Endodermal cell (in vitro differentiated cells): Measurements from ENCODE around the gene EED. TPM values are rescaled to one million over a fixed set of nuclear protein-coding genes. Genes with fewer than 3 reads are reported as not detected.

Source experiments
- DNase-seq: peaks from one replicate; pipeline ENCODE4 v3.0.0-alpha.2; 2017
- H3K27ac ChIP-seq: 2 replicates; pipeline ENCODE4 v1.5.1; 2013; ENCODE audit warnings: mild to moderate bottlenecking, low read depth, low read length, moderate library complexity
- H3K27me3 ChIP-seq: 2 replicates; pipeline ENCODE4 v1.6.1; 2013; ENCODE audit warnings: mild to moderate bottlenecking, low read length, moderate library complexity; ENCODE audit not compliant: insufficient read depth, control insufficient read depth, poor library complexity, severe bottlenecking
- H3K36me3 ChIP-seq: 2 replicates; pipeline ENCODE4 v1.7.0; 2013; ENCODE audit warnings: mild to moderate bottlenecking, low read length, moderate library complexity; ENCODE audit not compliant: control insufficient read depth, insufficient read depth
- H3K4me1 ChIP-seq: one replicate; pipeline ENCODE4 v1.7.0; 2013; ENCODE audit warnings: low read length; ENCODE audit not compliant: control insufficient read depth, insufficient read depth
- H3K4me3 ChIP-seq: 2 replicates; pipeline ENCODE4 v1.5.1; 2013; ENCODE audit warnings: mild to moderate bottlenecking, low read length, moderate library complexity
- H3K9ac ChIP-seq: 2 replicates; pipeline ENCODE4 v1.6.1; 2013; ENCODE audit warnings: mild to moderate bottlenecking, low read length, moderate library complexity; ENCODE audit not compliant: poor library complexity, severe bottlenecking; ENCODE audit errors: extremely low read depth
- H3K9me3 ChIP-seq: 2 replicates; pipeline ENCODE4 v1.6.1; 2013; ENCODE audit warnings: mild to moderate bottlenecking, low read length, moderate library complexity; ENCODE audit not compliant: control insufficient read depth
- H3K27ac Mint-ChIP-seq: 2 replicates; pipeline ENCODE4 v1.8.0; 2020; ENCODE audit warnings: mixed read lengths
- H3K27me3 Mint-ChIP-seq: 2 replicates; pipeline ENCODE4 v1.8.0; 2021; ENCODE audit warnings: mild to moderate bottlenecking, mixed read lengths; ENCODE audit not compliant: insufficient read depth
- H3K36me3 Mint-ChIP-seq: 2 replicates; pipeline ENCODE4 v1.8.0; 2020; ENCODE audit warnings: low read depth, mixed read lengths
- H3K4me1 Mint-ChIP-seq: 2 replicates; pipeline ENCODE4 v1.8.0; 2020; ENCODE audit warnings: mixed read lengths
- H3K4me3 Mint-ChIP-seq: 2 replicates; pipeline ENCODE4 v1.8.0; 2020; ENCODE audit warnings: mild to moderate bottlenecking, moderate library complexity, mixed read lengths
- H3K9me3 Mint-ChIP-seq: 2 replicates; pipeline ENCODE4 v1.8.0; 2020; ENCODE audit warnings: mild to moderate bottlenecking, mixed read lengths
- CTCF ChIP-seq: fragments of 200-600 bp; sonication (generic); conservative IDR thresholded peaks from 2 replicates; pipeline ENCODE4 v1.5.0; 2021; ENCODE audit warnings: antibody characterized with exemption, mild to moderate bottlenecking
- WGBS, 2 experiments: methylation state at CpG; one replicate each; pipeline versions ENCODE4 v1.1.5 to v1.1.7; 2013; ENCODE audit warnings: missing lambda C conversion rate in 2 of 2, mixed read lengths in 1 of 2; ENCODE audit not compliant: insufficient coverage in 1 of 2, insufficient read length in 1 of 2; 5-methylcytosine and 5-hydroxymethylcytosine counted together
- total RNA-seq, 2 donors: library from RNA; stranded (reverse); fragmentation: NEBNext Ultra II Directional in 1 of 2; extraction: Animal tissue kit (Norgen Biotek cat#: 25700) in 1 of 2; gene quantifications; 2 replicates in 1 of 2; 3 replicates in 1 of 2; pipeline ENCODE4 v1.2.1, GENCODE V29; 2021

Gene EED
- total RNA-seq, 2 donors from 2014 or later = 29.2 to 39.2 TPM

DNA sequence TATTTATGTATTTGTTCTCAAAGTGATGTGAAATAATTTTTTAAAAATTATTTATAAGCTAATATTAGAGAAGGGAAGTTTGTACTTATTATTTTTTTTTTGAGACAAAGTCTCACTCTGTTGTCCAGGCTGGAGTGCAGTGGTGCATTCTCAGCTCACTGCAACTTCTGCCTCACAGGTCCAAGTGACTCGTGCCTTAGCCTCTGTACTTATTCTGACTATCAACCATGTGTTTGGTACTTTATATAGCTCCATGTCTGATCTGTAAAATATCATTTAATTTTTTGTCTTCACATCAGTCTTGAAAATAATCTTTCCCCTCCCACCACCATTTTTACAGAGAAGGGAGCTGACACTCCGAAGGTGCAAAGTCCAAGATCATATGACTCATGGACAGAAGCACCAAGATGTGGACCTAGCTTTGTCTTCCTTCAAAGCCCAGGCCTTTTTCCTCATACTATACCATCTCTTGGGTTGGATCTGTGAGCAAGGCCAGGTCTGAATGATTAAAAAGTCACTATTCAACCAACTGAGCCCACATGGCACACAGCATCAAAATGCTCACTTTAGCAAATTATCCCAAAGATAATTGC, 32.4 kb upstream of the EED start:
- 96 to 100% methylated on average over 1 to 2 of the region's 2 CpGs for WGBS, 2 experiments
- Histone ChIP-seq H3K4me1 (no peaks in the 10 kb centered on the region), H3K9ac (no peak overlapping the region), H3K9me3 (peaks cover 4% of the 10 kb centered on the region), H3K27me3 (no peaks in the 10 kb centered on the region), H3K4me3 (no peak overlapping the region), H3K36me3 (no peaks in the 10 kb centered on the region), H3K27ac (no peak overlapping the region)
- H3K4me1 Mint-ChIP-seq = no peaks in the 10 kb centered on the region
- DNase-seq = no peak
- TF ChIP-seq CTCF = no peak
- peaks cover 3% of the 10 kb centered on the region for H3K27me3 Mint-ChIP-seq
- no peak overlapping the region for H3K27ac Mint-ChIP-seq
- H3K9me3 Mint-ChIP-seq = no peaks in the 10 kb centered on the region
- no peaks in the 10 kb centered on the region for H3K36me3 Mint-ChIP-seq
- H3K4me3 Mint-ChIP-seq = no peak overlapping the region

DNA sequence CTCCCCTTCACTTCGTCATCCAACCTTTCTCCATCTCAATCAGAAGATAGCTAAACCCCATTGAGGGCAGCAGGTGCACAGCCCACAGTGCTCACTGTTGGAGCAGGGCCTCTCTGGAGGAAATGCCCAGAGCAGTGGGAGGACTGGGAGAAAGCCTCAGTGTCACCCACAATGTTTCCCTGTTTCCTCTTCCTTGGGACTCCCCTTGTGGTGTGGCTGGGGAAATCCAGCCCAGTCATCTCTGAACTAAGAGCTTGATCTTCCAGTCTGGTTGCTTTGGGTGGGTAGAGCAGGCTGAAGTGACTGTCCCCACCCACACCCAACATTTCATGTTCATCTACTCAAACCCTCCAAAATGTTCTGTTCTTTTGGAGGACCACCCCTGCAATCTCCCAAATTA, 29.8 kb upstream of the EED start:
- peak; percentile 49 for TF ChIP-seq CTCF
- H3K4me3 ChIP-seq = no peak overlapping the region
- Mint-ChIP-seq H3K4me1 (peaks cover 4% of the 10 kb centered on the region), H3K27me3 (peaks cover 3% of the 10 kb centered on the region), H3K9me3 (no peaks in the 10 kb centered on the region), H3K4me3 (no peak overlapping the region), H3K27ac (no peak overlapping the region), H3K36me3 (no peaks in the 10 kb centered on the region)
- no peak for DNase-seq
- H3K27ac ChIP-seq = no peak overlapping the region
- H3K9me3 ChIP-seq = no peaks in the 10 kb centered on the region
- no peaks in the 10 kb centered on the region for H3K36me3 ChIP-seq
- H3K4me1 ChIP-seq = no peaks in the 10 kb centered on the region
- WGBS, 2 experiments = 93% methylated on average over 1 of the region's 1 CpG; no CpG with 5 or more reads in 1 of the 2 experiments
- no peak overlapping the region for H3K9ac ChIP-seq
- no peaks in the 10 kb centered on the region for H3K27me3 ChIP-seq

- Histone ChIP-seq H3K27me3 (no peaks in the 10 kb centered on the region), H3K4me1 (no peaks in the 10 kb centered on the region), H3K27ac (no peak overlapping the region), H3K36me3 (no peaks in the 10 kb centered on the region), H3K9me3 (no peaks in the 10 kb centered on the region), H3K9ac (no peak overlapping the region), H3K4me3 (no peak overlapping the region)
- 60 to 69% methylated on average over 9 to 14 of the region's 14 CpGs for WGBS, 2 experiments
- Mint-ChIP-seq H3K9me3 (no peaks in the 10 kb centered on the region), H3K27me3 (peaks cover 5% of the 10 kb centered on the region), H3K4me1 (peaks cover 4% of the 10 kb centered on the region), H3K27ac (no peak overlapping the region), H3K36me3 (no peaks in the 10 kb centered on the region), H3K4me3 (no peak overlapping the region)
- peak; percentile 94 for TF ChIP-seq CTCF
- DNase-seq = peak; percentile 91
These were observed 26.1 kb upstream of the EED start for GRCh38 chr11:86218125-86219084.
